Endothelial cell of umbilical vein (primary cell): ENCODE results near the gene KCTD16. TPM values are rescaled to one million over a fixed set of nuclear protein-coding genes. Genes with fewer than 3 reads are reported as not detected.

Experiments used
- BruUV-seq: library from RNA; stranded (reverse); fragments of 400-500 nt; replicated peaks from 2 replicates; lab custom pipeline; 2021; lab: Mats Ljungman, UMichigan
- CTCF ChIA-PET: fragments of 300-600, 350-600 bp; sonication (Branson Sonifier 250); formaldehyde crosslinking; loops from one replicate; lab custom pipeline; 2021; ENCODE audit warnings: antibody characterized with exemption, inconsistent platforms; lab: Charles Lee
- POLR2A ChIA-PET: fragments of 300-600, 350-600 bp; sonication (Branson Sonifier 250); formaldehyde crosslinking; loops from one replicate; lab custom pipeline; 2021; ENCODE audit warnings: antibody characterized with exemption, inconsistent platforms; lab: Charles Lee
- DNase-seq: peaks from one replicate; pipeline ENCODE4 v3.0.0-alpha.2; 2011; ENCODE audit warnings: low read depth, low spot score
- FAIRE-seq: peaks from 2 replicates; lab custom pipeline; 2011; peaks lifted over from hg19 to GRCh38; lab: Jason Lieb, UNC
- H2AFZ ChIP-seq: 2 replicates; pipeline ENCODE4 v1.6.0; 2012; ENCODE audit warnings: low read depth, low read length, control low read depth, inconsistent platforms
- H3K27ac ChIP-seq: 2 replicates; pipeline ENCODE4 v1.5.1; 2011; ENCODE audit warnings: low read depth, mild to moderate bottlenecking, control low read depth, low read length, moderate library complexity; ENCODE audit not compliant: insufficient read depth
- H3K27me3 ChIP-seq, 2 experiments: 2 replicates each; pipeline versions ENCODE4 v1.6.0 to v1.6.1; 2011; ENCODE audit warnings: low read length in 2 of 2, mixed read lengths in 1 of 2; ENCODE audit not compliant: control insufficient read depth in 2 of 2, insufficient read depth in 2 of 2
- H3K36me3 ChIP-seq, 2 experiments: 2 replicates in 1 of 2; 3 replicates in 1 of 2; pipeline ENCODE4 v1.5.1; 2011; ENCODE audit warnings: low read length in 2 of 2, mild to moderate bottlenecking in 1 of 2, moderate library complexity in 1 of 2; ENCODE audit not compliant: control insufficient read depth in 2 of 2, insufficient read depth in 2 of 2; ENCODE audit errors: extremely low read depth in 1 of 2
- H3K4me1 ChIP-seq: 3 replicates; pipeline ENCODE4 v1.5.1; 2011; ENCODE audit warnings: mild to moderate bottlenecking, low read length; ENCODE audit not compliant: control insufficient read depth, insufficient read depth; ENCODE audit errors: extremely low read depth
- H3K4me2 ChIP-seq: 2 replicates; pipeline ENCODE4 v1.6.1; 2011; ENCODE audit warnings: low read length, control low read depth, mixed read lengths; ENCODE audit not compliant: insufficient read depth
- H3K4me3 ChIP-seq, 3 experiments: fragments of 200-600 bp in 1 of 3; sonication (generic), shearing (Covaris generic) in 1 of 3; replicated peaks in 1 of 3; 2 replicates each; pipeline ENCODE4 v1.5.1; 2011 to 2016; ENCODE audit warnings: control low read depth in 3 of 3, low read length in 3 of 3, mild to moderate bottlenecking in 2 of 3, inconsistent platforms in 1 of 3, low read depth in 1 of 3, moderate library complexity in 1 of 3; ENCODE audit not compliant: insufficient read depth in 1 of 3
- H3K79me2 ChIP-seq: 2 replicates; pipeline ENCODE4 v1.6.0; 2012; ENCODE audit warnings: low read length, inconsistent platforms; ENCODE audit not compliant: control insufficient read depth, insufficient read depth
- H3K9ac ChIP-seq: replicated peaks from 2 replicates; pipeline ENCODE3; 2011; ENCODE audit warnings: low read length, control low read depth; ENCODE audit not compliant: insufficient read depth; ENCODE audit errors: extremely low read depth
- H3K9me1 ChIP-seq: replicated peaks from 3 replicates; pipeline ENCODE4 v1.6.0; 2011; ENCODE audit warnings: mild to moderate bottlenecking, low read length; ENCODE audit not compliant: control insufficient read depth, insufficient read depth; ENCODE audit errors: extremely low read depth
- H3K9me3 ChIP-seq: replicated peaks from 2 replicates; pipeline ENCODE4 v1.5.1; 2012; ENCODE audit warnings: low read length, inconsistent platforms; ENCODE audit not compliant: control insufficient read depth, insufficient read depth
- H4K20me1 ChIP-seq: replicated peaks from 2 replicates; pipeline ENCODE3; 2011; ENCODE audit warnings: mild to moderate bottlenecking, low read length; ENCODE audit not compliant: control insufficient read depth, insufficient read depth; ENCODE audit errors: extremely low read depth
- CTCF ChIP-seq, 2 donors: IDR thresholded peaks; 1 replicate in 1 of 2; 2 replicates in 1 of 2; pipeline ENCODE4 v1.5.1; 2011; ENCODE audit warnings: low read length in 2 of 2, mild to moderate bottlenecking in 2 of 2, moderate library complexity in 2 of 2, control low read depth in 1 of 2, inconsistent platforms in 1 of 2, low read depth in 1 of 2; ENCODE audit not compliant: insufficient read depth in 1 of 2; ENCODE audit errors: extremely low read depth in 1 of 2
- EZH2 ChIP-seq: IDR thresholded peaks from 2 replicates; pipeline ENCODE4 v1.6.1; 2012; ENCODE audit warnings: borderline replicate concordance, low read depth, mild to moderate bottlenecking, moderate library complexity, low read length, inconsistent platforms; ENCODE audit not compliant: severe bottlenecking
- FOS ChIP-seq: IDR thresholded peaks from 2 replicates; pipeline ENCODE4 v1.6.1; 2011; ENCODE audit warnings: mild to moderate bottlenecking, low read length, moderate library complexity, borderline replicate concordance; ENCODE audit not compliant: insufficient read depth
- GATA2 ChIP-seq: IDR thresholded peaks from 2 replicates; pipeline ENCODE4 v1.7.0; 2011; ENCODE audit warnings: low read depth, mild to moderate bottlenecking, moderate library complexity, mixed read lengths, low read length; ENCODE audit not compliant: insufficient read length, insufficient read depth
- JUN ChIP-seq: IDR thresholded peaks from 2 replicates; pipeline ENCODE4 v1.6.1; 2011; ENCODE audit warnings: borderline replicate concordance, low read depth; ENCODE audit not compliant: insufficient read length, insufficient read depth
- MAX ChIP-seq: IDR thresholded peaks from 2 replicates; pipeline ENCODE4 v1.6.1; 2011; ENCODE audit not compliant: insufficient read depth, insufficient read length
- MYC ChIP-seq: IDR thresholded peaks from one replicate; pipeline ENCODE4 v1.6.1; 2011; ENCODE audit warnings: mild to moderate bottlenecking, low read depth, low read length
- POLR2A ChIP-seq: IDR thresholded peaks from 2 replicates; pipeline ENCODE4 v1.6.1; 2012; ENCODE audit warnings: low read depth, mild to moderate bottlenecking, control low read depth, low read length
- POLR2AphosphoS5 ChIP-seq: IDR thresholded peaks from 2 replicates; pipeline ENCODE4 v1.6.1; 2012; ENCODE audit warnings: low read depth, mild to moderate bottlenecking, control low read depth, low read length, moderate library complexity; ENCODE audit not compliant: insufficient read depth
- dilution Hi-C: fragments of 300-500 bp; cut with MboI; formaldehyde crosslinking; loops from one replicate; pipeline ENCODE4 v1.15.0; 2019; ENCODE audit warnings: low sequenced_read_pairs; ENCODE audit not compliant: extremely low pct_ligation_motif_present
- intact Hi-C: fragments of 100-400 bp; cut with micrococcal nuclease; formaldehyde crosslinking; loops from one replicate; pipeline ENCODE4 v1.10.0; 2022
- polyA plus RNA-seq, 4 experiments: library from polyadenylated mRNA; depleted of rRNA in 3 of 4; stranded (reverse) in 3 of 4; unstranded in 1 of 4; fragments of >200 nt; gene quantifications; 2 replicates each; pipeline versions ENCODE4 v1.2.1 to v1.2.3, GENCODE V29; 2011 to 2012; ENCODE audit warnings: missing spikeins in 1 of 4
- total RNA-seq: library from RNA; stranded (reverse); gene quantifications from 2 replicates; pipeline ENCODE4 v1.2.3, GENCODE V29; 2021

Gene KCTD16
- total and polyA plus RNA-seq, 2 donors (not counting 3 experiments of a cell fraction or from before 2014, with no cell fraction given) = 0.21 to 0.49 TPM

GRCh38 chr5:144173766-144174165, 3.1 kb downstream of the KCTD16 start:
- Histone ChIP-seq H3K27ac (no peak overlapping the region), H4K20me1 (no peaks in the 10 kb centered on the region), H3K36me3 (no peaks in the 10 kb centered on the region), H3K4me2 (no peak overlapping the region), H3K79me2 (peaks cover 16% of the 10 kb centered on the region), H3K4me1 (peaks cover 10% of the 10 kb centered on the region), H2AFZ (no peak overlapping the region), H3K4me3 (no peak overlapping the region), H3K9ac (no peak overlapping the region), H3K9me3 (no peaks in the 10 kb centered on the region), H3K27me3 (no peaks in the 10 kb centered on the region), H3K9me1 (no peaks in the 10 kb centered on the region)
- intact Hi-C loops (no loop called here), dilution Hi-C loops (no loop called here)
- no TSS peak for BruUV-seq
- CTCF ChIA-PET = interaction anchor here (1.5 kb wide), 1 partner anchor 13 kb away, joined by 6 read pairs; no protein-coding TSS in a partner anchor
- FAIRE-seq (no peak), DNase-seq (no peak)
- TF ChIP-seq MAX (no peak), JUN (no peak), MYC (no peak), EZH2 (no peak), GATA2 (no peak), POLR2AphosphoS5 (no peak), POLR2A (no peak), CTCF (IDR thresholded peaks at IDR 0.05; ENCODE audit: extremely low read depth in 1 of 2, insufficient read depth in 1 of 2, low read depth in 1 of 2, low read length in 2 of 2) (no peak), FOS (no peak)
- POLR2A ChIA-PET = no interaction called here
